ENCODE measurements around the gene CIB1. TPM values are rescaled to one million over a fixed set of nuclear protein-coding genes. Genes with fewer than 3 reads are reported as not detected.

The CIB1 gene
- total RNA-seq, 4 donors from 2014 or later: 27.5 to 48.1 (median 37.8) TPM

DNA sequence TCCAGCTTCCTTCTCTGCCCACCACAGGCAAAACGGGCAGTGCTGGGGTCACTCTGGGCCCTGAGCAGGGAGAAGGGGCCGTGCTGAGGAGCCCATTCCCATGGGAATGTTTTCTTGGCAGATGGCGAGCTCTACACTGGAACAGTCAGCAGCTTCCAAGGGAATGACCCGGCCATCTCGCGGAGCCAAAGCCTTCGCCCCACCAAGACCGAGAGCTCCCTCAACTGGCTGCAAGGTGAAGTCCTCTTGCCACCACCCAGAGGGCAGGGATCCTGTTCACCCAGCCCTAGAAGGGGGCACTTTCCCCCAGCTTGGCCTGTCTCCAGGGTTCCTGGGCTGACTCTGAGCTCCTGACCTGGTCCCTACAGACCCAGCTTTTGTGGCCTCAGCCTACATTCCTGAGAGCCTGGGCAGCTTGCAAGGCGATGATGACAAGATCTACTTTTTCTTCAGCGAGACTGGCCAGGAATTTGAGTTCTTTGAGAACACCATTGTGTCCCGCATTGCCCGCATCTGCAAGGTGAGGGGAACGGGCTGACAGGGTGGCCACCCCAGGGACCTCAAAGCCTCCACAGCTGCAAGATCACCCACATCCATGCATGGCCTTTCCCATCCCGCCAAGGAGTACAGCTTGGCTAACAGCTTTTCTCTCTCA lies 12.4 kb downstream of the CIB1 start:
- no peaks in the 10 kb centered on the region for H3K9me3 ChIP-seq
- peaks cover 0 to 29% (median 22%) of the 10 kb centered on the region in 4 donors for H3K4me1 ChIP-seq
- no peak overlapping the region for H3K4me3 ChIP-seq
- WGBS, 2 donors: 22 to 30% methylated on average over 14 of the region's 14 CpGs
- H3K27ac ChIP-seq: peak overlapping the region; percentile 64 to 87 (median 72)
- H3K36me3 ChIP-seq: peaks cover 2 to 77% (median 40%) of the 10 kb centered on the region in 3 donors
- DNase-seq (ENCODE audit: low spot score in 2 of 2): peak; percentile 63 to 69
- H3K27me3 ChIP-seq: no peaks in the 10 kb centered on the region
- TF ChIP-seq POLR2A (IDR thresholded peaks at IDR 0.05) (no peak), EP300 (IDR thresholded peaks at IDR 0.05) (peak in 1 of 2 donors; percentile 75)
- TF ChIP-seq, protein P1, sequence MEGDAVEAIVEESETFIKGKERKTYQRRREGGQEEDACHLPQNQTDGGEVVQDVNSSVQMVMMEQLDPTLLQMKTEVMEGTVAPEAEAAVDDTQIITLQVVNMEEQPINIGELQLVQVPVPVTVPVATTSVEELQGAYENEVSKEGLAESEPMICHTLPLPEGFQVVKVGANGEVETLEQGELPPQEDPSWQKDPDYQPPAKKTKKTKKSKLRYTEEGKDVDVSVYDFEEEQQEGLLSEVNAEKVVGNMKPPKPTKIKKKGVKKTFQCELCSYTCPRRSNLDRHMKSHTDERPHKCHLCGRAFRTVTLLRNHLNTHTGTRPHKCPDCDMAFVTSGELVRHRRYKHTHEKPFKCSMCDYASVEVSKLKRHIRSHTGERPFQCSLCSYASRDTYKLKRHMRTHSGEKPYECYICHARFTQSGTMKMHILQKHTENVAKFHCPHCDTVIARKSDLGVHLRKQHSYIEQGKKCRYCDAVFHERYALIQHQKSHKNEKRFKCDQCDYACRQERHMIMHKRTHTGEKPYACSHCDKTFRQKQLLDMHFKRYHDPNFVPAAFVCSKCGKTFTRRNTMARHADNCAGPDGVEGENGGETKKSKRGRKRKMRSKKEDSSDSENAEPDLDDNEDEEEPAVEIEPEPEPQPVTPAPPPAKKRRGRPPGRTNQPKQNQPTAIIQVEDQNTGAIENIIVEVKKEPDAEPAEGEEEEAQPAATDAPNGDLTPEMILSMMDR (IDR thresholded peaks at IDR 0.05): peak; percentile 71 to 87 (median 80)

DNA sequence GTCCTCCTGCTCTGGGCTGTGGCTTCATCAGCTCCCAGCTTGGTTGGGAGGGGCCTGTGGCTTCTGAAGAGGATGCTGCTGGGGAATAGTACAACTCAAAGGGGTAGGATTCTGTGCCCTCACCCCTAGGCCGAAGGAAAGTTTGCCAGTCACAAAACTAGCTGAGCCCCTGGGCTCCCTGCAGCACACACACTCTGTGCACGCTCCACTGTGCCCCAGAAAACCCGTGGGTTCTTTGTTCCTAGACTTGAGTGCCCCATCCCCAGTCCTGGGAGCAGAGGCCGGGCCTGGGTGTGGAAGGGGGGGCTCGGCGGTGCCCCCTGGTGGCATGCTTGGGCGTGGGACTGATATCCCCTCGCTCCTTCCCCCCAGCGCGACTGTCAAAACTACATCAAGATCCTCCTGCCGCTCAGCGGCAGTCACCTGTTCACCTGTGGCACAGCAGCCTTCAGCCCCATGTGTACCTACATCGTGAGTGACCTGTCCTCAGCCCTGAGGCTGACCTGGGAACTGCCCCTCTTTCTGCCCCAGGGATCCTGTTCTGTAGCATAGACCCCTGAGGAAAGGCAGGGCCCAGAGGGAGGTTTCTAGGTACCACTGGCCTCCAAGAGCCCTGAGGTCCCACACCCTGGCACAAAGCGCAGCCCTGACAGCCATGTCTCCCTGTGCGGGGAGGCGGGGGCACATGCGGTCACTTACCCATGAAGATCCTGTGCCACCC lies 14.2 kb downstream of the CIB1 start:
- Histone ChIP-seq H3K36me3 (peaks cover 0 to 59% (median 24%) of the 10 kb centered on the region in 3 donors), H3K27me3 (no peaks in the 10 kb centered on the region), H3K27ac (peak overlapping the region; percentile 34 to 75 (median 45)), H3K9me3 (no peaks in the 10 kb centered on the region), H3K4me1 (peaks cover 0 to 29% (median 22%) of the 10 kb centered on the region in 4 donors), H3K4me3 (no peak overlapping the region)
- no peak for DNase-seq (ENCODE audit: low spot score in 2 of 2)
- 48 to 59% methylated on average over 13 to 17 of the region's 17 CpGs for WGBS, 2 donors
- TF ChIP-seq, protein P1 (IDR thresholded peaks at IDR 0.05): peak; percentile 52 to 64 (median 60)
- TF ChIP-seq POLR2A (IDR thresholded peaks at IDR 0.05): no peak

DNA sequence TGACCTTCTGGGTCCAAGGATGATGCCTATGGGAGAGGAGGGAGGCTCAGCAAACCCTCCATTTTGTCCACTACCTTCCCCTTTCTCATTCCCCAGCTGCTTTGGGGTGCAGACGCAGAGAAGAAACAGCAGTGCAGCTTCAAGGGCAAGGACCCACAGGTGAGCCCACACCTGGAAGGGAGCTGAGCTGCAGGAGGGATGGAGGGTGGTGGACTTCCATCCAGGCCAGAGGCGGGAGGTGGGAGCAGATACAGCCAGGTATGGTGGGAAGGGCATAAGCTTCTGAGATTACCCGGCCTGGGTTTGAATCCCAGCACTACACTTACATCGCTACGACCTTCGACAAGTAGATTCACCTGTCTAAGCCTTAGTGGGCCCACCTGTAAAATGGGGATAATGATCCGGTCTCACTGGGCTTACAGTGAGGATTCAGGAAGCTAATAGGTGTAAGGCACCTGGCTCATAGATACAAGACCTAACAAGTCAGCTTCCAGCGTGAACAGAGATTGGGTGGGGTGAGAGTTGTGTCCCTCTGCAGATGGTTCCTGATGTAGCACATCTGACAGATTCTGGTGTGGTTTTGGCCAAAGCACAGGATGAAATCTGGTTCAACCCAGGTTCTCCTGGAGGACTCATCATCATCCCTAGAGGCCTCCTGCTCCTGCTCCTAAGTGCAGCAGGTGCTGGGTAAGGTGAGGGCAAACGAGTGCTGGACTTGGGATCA lies 15.9 kb downstream of the CIB1 start:
- WGBS, 2 donors: 90 to 92% methylated on average over 9 of the region's 9 CpGs
- Histone ChIP-seq H3K27me3 (no peaks in the 10 kb centered on the region), H3K4me3 (no peak overlapping the region), H3K27ac (no peak overlapping the region), H3K9me3 (no peaks in the 10 kb centered on the region), H3K4me1 (peaks cover 0 to 36% (median 27%) of the 10 kb centered on the region in 4 donors), H3K36me3 (peaks cover 0 to 42% (median 9%) of the 10 kb centered on the region in 3 donors)
- TF ChIP-seq EP300 (IDR thresholded peaks at IDR 0.05) (no peak), POLR2A (IDR thresholded peaks at IDR 0.05) (no peak)
- TF ChIP-seq, protein P1 (IDR thresholded peaks at IDR 0.05): no peak
- DNase-seq (ENCODE audit: low spot score in 2 of 2): no peak

DNA sequence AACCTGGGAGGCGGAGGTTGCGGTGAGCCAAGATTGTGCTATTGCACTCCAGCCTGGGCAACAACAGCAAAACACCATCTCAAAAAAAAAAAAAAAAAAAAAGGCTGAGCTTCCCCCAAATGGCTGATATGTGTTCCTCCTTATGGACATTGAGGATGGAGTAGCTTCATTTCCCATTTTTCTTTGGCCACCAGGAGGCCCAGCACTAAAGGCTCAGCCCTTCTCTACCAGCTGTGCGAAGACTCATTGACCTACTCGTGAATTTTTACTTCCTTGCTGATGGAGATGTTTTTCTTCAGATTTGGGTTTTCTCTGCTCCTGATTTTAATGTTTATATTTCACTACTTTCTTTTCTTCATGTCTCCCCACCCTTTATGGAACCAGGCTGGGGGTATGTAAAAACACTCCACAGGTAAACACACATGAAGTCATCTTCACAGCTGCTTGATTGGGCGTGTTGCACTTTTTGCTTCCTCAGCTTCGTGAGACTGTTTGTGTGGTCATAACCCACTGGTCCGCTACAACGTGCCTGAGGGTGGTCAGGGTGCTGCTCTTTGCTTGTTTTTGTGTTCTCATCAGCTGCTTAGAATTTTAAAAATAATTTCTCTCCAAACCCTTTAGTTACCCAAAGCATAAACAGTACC lies 19.1 kb downstream of the CIB1 start:
- Histone ChIP-seq H3K27ac (peak overlapping the region in 1 of 4 donors; percentile 9), H3K36me3 (peaks cover 0 to 26% (median 9%) of the 10 kb centered on the region in 3 donors), H3K4me1 (peaks cover 0 to 49% (median 34%) of the 10 kb centered on the region in 4 donors), H3K9me3 (no peaks in the 10 kb centered on the region), H3K4me3 (no peak overlapping the region), H3K27me3 (no peaks in the 10 kb centered on the region)
- no peak for DNase-seq (ENCODE audit: low spot score in 2 of 2)
- WGBS, 2 donors: 56 to 58% methylated on average over 8 of the region's 8 CpGs
- TF ChIP-seq, protein P1 (IDR thresholded peaks at IDR 0.05): peak in 2 of 5 experiments; percentile 12 to 24
- TF ChIP-seq POLR2A (IDR thresholded peaks at IDR 0.05): no peak
